CD4-positive, alpha-beta T cell treated with Interleukin-21 for 1 hour (primary cell): ENCODE results near the gene PRKACA.

Experiments used
- DNase-seq: peaks from one replicate; pipeline ENCODE4 v3.0.0-alpha.2; 2020

The PRKACA gene

GRCh38 chr19:14116525-14116917, 1.0 kb downstream of the PRKACA start:
- no peak for DNase-seq

- no peak for DNase-seq
Measured at GRCh38 chr19:14115756-14116155, 1.8 kb downstream of the PRKACA start.

GRCh38 chr19:14114854-14115253, 2.7 kb downstream of the PRKACA start:
- DNase-seq: peak; percentile 58

GRCh38 chr19:14114439-14114838, 3.1 kb downstream of the PRKACA start:
- DNase-seq: no peak

- DNase-seq: peak; percentile 48
Measured at GRCh38 chr19:14113762-14114414, 3.7 kb downstream of the PRKACA start.

- no peak for DNase-seq
Measured at GRCh38 chr19:14112809-14113385, 4.7 kb downstream of the PRKACA start.

GRCh38 chr19:14112051-14112808, 5.3 kb downstream of the PRKACA start:
- DNase-seq: no peak

- no peak for DNase-seq
Measured at GRCh38 chr19:14111486-14111885, 6.1 kb downstream of the PRKACA start.

- no peak for DNase-seq
Measured at GRCh38 chr19:14110650-14111049, 6.9 kb downstream of the PRKACA start.

GRCh38 chr19:14107581-14108461, 9.7 kb downstream of the PRKACA start:
- no peak for DNase-seq

- DNase-seq: no peak
Measured at GRCh38 chr19:14106840-14107239, 10.7 kb downstream of the PRKACA start.

- no peak for DNase-seq
Measured at GRCh38 chr19:14105680-14106079, 11.9 kb downstream of the PRKACA start.

GRCh38 chr19:14103310-14103709, 14.3 kb downstream of the PRKACA start:
- no peak for DNase-seq

GRCh38 chr19:14102756-14103155, 14.8 kb downstream of the PRKACA start:
- DNase-seq: no peak

GRCh38 chr19:14102102-14102696, 15.4 kb downstream of the PRKACA start:
- DNase-seq: no peak

- no peak for DNase-seq
Measured at GRCh38 chr19:14101003-14101545, 16.5 kb downstream of the PRKACA start.

- no peak for DNase-seq
Measured at GRCh38 chr19:14097532-14098151, 19.9 kb downstream of the PRKACA start.

GRCh38 chr19:14096272-14096992, 21.1 kb downstream of the PRKACA start:
- no peak for DNase-seq

GRCh38 chr19:14094854-14095253, 22.7 kb downstream of the PRKACA start:
- DNase-seq: no peak

GRCh38 chr19:14093117-14093823, 24.3 kb downstream of the PRKACA start:
- DNase-seq: no peak
